Measurements from ENCODE around the gene HOXD10.

The HOXD10 gene

DNA sequence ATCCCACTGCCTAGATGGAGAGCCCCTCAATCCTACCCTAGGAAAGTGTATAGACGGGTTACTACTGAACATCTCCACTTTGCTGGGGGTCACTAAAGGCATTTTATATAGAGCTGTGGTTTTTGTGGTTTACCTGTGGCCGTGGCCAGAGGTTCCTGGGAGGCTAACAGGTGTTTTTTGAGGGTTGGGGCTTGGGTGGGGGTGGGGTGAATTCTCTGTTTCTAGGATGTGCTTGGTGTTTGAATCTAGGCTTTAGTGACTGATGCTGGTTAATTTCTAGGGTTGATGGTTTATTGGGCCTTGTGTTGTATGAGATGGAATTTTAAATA lies 20.6 kb downstream of the HOXD10 start:
- DNase-seq: no peak

DNA sequence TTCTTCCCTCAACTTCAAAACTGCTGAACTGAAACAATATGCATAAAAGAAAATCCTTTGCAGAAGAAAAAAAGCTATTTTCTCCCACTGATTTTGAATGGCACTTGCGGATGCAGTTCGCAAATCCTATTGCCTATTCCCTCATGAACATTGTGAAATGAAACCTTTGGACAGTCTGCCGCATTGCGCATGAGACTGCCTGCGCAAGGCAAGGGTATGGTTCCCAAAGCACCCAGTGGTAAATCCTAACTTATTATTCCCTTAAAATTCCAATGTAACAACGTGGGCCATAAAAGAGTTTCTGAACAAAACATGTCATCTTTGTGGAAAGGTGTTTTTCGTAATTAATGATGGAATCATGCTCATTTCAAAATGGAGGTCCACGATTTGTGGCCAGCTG lies 21.3 kb downstream of the HOXD10 start:
- no peak for DNase-seq

DNA sequence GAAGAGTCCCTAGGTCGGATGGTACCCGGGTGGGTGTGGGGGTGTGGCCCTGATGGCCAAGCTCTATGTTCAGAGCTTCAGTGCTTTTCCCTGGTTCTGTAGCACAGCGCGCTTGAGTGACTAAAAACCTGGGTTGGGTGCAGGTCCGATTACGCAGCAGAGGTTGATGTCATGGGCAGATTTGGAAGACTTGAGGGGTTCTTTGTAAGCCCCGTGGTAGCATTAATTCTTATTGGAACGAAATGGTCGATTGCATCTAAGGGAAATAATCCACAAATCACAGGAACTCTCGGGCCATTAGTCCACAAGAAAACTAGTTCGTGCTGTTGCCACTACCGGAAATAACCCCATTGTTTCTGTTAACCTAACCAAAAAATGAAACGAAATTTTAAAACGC lies 21.9 kb downstream of the HOXD10 start:
- DNase-seq: no peak

DNA sequence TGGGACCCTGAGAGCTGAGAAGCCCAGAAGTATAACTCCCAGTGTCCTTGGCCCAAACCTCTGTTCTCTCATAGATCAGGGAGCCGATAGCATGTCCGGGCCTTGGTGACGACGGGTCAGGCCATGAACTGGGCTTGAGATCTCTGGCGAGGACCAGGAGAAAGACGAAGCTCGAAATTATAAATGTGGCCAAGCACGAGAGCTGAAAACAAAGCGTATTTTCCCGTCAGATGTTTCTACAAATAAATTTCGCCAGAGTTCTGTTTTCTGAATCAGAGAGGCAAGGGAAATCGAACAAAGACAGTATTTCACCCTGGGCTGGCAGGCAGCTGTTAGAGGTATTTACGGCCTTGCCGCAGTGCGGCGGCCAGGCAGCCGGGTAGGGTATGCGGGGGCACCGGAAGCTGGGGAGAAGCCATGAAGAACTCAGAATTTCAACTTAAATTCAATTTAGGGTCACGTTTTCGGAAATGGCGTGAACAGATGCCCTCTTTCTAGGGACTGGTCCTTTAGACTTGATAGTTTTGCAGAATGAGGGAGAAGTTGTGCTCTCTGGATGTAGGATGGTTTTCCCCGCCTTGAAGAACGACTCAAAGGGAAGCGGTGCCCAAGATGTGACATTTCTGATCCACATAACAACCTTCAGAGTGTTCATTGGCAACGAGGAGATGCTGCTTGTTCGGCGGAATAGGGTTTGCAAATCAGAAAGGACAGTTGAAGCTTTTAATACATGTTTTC lies 22.5 kb downstream of the HOXD10 start:
- no peak for DNase-seq

DNA sequence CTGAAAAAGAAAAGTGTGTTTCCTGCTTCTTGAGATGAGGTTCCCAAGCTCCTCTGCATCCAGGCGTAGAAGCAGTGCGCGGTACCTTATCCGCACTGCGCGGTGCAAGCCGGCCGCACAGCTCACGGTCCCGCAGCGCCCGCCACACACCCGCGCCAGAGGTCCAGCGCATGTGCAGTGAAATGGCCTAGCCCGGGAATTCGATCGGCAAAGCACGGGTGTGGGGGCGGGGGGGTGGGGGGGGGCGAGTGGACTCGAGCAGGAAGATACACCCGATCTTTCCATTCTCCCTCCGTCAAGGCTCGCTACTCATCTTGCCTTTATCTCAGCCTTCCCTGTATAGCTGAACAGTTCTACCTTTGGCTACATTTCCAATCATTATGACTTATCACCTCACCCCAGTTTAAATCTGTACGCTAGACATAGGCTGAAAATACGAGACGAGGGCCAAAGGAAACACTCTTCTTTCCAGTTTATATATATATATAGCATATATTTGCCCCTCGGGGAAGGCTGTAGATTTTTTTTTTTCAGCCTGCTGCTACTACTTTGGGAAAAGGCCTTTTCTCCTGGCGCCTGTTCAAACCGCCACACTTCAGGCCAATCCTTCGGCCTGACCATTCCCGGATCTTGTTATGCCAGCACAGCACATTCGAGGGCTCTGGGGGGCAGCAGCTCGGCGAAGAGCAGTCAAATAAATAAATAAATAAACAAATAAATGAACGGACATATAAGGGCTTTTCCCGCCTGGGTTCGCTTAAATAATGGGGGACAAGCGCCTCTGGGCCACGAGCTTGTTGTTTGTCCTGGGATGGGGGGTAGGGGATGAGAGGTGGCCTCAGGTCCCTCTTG lies 23.3 kb downstream of the HOXD10 start:
- DNase-seq: no peak

DNA sequence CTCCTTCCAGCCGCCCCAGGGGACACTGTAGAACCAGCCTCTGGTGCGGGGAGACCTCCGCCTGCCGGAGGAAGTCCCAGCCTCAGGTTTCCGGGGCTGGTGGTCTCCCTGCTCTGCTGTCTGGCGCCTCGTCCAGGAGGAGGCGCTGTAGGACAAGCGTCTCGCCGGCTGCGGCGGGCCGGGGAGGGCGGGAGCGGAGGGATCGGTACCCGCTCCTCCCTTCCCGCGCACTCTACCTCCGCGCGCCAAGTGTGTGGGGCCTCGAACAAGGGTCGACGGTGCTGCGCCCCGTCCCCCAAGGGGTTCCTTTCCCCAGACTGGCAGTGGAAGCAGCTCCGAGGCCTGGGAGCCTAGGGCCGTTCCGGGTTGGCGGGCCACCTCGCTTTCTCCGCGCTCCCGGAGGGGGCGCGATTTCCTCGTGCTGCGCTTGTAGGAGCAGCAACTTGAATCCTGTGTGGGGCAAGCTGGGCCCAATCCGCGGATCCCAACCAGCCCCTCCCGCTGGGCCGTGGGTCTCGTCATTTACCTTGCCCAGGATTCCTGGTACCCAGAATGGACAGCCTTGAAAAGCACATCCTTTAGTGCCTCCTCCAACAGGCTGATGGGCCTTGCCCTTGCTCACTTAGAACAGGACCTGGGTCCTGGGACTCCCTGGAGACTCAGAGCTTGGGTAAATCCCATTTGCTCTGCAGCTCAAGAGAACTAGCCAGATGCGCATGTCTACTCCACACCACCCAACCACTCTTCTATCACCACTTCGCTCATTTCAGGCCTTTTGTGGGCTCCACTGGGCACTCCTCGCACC lies 24.1 kb downstream of the HOXD10 start:
- DNase-seq: peak; percentile 30

DNA sequence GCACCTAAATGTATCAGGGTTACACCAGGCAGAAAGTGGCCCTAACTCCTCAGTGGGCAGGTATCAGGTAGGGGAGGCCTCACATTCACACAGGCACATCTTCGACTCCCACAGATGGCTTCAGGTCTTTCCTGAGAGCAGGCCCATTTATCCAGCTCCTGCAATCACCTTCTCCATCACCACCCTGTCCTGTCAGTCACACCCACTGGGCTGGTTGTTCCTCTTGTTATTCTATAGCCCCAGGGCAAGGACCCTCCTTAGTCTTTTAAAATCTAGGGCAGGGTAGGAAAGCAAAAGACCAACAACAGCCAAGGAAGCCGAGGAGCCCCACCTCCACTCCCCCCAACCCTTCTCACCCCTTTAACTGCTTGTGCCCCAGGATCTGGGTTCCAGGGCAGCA lies 25.7 kb downstream of the HOXD10 start:
- no peak for DNase-seq

DNA sequence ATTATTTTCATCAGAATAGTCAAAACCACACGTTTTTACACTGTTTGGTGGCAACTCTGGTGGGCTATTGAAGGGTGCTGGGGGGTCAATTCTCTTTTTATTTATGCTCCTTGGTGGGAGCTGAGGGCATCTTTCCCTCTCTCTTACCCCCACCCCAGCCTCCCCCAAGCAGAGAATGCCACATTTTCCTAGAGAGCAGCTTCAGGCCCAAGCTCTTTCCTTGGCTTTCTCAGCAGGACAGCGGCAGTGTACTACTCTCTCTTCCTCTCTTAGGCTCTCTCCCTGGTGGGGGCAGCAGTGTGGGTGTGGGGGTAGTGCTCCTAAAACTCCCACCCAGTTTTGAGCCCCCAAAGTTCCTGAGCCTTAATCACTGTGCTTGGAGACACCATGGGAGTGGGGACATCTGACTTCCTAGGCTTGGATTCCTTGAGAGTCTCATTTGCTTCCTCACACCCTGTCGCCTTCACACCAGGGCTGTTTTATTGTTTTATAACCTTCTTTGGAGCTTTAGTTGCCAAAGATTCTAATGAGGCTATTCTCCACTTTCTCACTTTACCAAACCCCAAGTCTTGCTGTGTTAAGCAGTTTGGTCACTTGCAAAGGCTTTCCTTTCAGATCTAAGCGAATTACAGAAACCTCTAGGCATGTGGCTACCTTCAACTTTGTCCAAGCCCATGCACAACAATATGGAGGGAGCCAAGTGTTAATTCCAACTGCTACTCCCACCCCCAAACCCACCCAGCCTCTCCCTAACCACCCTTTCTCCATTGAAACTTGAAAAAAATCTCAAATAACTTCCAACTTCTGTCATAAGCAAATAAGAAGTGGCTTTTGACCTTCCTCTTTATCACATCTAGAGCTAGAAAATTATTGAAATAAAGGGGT lies 28.7 kb downstream of the HOXD10 start:
- DNase-seq: no peak

DNA sequence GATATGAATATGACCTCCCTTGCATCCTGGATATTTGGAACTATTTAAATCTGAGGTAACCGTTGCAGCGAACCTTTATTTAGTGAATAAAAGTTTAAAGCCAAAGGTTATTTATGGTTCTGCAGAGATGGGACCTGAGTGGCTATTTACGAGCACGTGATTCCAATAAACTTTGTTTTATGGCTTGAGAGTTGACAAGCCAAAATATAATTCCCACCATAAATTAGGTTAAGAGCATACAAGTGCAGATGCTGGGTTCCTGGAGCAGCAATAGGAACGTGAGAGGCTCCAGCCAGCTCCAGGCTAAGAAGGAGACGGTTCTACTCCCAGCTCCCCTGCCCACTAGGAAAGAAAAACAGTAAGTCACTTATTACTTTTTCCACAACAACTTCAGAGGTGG lies 29.5 kb downstream of the HOXD10 start:
- DNase-seq: no peak

DNA sequence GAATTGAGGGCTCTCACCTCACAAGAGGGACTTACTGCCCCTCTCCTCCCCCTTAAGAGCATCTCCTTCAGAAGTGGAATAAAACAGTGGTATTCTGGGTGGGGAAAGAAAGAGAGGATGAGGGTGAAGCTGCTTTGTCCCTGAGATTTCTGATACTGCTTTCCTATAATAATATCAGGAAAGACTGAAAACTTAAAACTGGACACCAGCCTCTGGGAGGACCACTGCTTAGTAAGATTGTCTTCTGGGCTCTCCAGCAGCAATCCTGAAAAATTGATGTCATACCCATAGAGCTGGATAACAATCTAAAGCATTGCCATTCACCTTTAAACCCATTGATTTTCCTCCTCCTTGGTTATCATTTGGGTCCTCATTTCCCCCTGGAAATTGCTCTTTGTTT lies 30.1 kb downstream of the HOXD10 start:
- DNase-seq: no peak

DNA sequence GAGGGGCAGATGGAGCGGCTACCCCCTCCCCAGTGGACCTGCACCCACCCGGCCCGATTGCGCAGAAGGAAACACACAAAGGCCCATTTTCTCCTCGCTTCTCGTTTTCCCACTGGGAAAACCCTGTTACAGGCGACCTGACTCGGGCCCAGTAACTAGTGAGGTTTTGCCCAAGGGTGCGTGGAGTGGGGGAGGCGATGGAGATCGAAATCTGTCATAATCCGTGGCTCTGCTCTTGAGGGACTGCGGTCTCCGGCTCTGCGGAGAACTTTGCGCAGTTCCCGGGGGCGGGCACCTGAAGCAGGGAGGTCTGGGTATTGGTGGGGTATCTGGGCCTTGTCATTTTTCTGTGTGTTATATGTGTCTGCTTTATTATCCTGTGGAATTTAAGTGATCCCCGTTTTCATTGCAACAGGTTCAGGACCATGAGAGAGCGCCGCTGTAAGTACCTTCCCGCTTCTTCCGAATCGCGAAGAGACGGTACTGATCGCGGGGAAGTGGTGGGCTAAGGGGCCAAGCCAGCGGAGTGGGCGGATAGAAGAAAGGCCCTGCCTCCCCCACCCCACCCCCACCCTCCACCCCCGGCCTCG lies 30.7 kb downstream of the HOXD10 start:
- DNase-seq: no peak

DNA sequence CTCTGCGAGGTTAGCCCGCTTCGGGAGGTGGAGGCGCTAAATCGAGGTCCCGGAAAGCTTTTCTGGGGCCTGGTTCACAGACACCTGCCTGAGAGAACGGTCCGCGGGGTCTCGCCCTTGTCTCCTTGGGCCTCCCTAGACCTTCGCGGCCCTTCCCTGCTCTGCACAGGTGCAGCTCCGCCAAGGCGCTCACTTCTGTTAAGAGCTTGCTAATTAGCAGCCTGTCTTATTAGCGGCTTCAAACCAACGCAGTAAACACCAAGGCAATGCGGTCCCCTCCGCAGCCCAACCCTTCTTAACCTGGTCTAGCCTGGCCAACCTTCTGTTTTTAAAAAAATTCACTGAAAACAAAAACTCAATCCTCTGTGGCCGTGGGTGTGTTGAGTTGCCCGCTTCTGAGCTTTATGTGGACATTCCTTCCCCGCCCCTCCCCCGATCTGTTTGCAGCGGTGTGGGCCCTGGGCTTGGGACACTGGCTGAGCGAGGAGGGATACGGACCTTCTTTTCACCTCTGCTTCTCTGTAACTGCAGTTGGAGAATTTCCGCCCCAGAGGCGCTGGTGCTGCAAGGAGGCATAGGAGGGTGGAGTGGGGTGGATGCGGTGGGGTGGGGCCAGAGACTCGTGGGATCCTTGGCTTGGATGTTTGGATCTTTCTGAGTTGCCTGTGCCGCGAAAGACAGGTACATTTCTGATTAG lies 31.4 kb downstream of the HOXD10 start:
- no peak for DNase-seq

DNA sequence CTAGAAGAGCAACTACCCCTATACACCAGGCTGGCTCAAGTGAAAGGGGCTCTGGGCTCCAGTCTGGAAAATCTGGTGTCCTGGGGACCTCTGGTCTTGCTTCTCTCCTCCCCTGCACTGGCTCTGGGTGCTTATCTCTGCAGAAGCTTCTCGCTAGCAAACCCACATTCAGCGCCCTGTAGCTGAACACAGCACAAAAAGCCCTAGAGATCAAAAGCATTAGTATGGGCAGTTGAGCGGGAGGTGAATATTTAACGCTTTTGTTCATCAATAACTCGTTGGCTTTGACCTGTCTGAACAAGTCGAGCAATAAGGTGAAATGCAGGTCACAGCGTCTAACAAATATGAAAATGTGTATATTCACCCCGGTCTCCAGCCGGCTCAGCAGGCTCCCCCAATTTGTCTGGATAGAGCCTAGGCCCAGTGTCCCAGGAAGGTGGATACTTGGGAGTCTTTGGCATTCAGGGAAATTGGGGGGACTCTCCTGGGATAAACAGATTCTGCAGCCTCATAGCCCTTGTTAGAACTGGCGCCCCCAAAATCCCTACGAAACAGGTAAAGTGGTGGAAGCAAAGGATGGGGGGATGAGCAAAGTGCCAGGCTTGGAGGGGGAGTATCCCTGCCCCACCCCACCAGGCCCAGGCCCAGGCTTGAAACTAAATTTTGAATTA lies 32.3 kb downstream of the HOXD10 start:
- no peak for DNase-seq

DNA sequence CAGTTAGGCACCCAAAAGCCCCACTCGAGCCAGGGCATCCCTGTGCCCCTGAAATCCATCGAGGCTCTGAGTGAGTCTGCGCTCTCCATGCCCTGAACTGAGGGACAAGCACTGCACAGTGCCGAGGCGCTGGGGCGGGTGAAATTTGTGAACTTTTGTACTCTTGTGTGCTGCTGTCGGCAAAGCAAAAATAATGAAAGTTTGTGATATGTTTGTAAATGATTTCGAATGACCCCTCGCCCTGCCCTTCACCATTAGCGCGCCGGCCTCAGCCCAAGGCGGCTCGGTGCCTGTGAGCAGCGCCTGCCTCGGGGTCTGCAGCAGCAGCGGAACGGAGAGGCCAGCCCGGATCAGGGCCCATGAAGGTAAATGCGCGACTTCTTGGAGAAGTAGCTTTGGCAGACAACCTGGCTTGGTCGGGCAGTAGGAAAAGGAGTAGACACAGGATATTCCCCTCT lies 32.9 kb downstream of the HOXD10 start:
- DNase-seq: no peak

DNA sequence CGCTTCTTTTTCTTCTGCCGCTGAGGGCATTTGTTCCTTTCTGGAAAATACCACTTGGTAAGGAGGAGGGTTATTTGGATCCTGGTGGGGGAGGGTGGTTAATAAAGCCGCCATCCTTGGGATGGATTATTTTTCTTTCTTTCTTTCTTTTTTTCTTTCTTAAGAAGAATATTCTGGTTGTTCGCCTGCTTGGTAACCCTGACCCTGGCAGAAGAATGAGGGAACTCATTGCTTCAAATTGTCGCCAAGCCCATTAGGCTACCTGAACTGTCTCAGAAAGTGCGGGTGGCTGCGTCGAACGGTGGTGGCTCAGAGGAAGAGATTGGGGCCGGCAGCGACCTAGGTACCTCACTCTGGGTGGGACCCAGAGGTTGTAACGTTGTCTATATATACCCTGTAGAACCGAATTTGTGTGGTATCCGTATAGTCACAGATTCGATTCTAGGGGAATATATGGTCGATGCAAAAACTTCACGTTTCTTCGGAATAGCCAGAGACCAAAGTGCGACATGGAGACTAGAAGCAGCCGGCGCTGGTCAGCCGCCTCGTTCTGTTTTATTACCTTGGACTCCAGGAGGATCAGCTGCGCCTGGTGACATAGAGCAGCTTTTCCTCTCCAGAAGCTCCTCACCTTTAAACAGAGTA lies 33.5 kb downstream of the HOXD10 start:
- DNase-seq: no peak

DNA sequence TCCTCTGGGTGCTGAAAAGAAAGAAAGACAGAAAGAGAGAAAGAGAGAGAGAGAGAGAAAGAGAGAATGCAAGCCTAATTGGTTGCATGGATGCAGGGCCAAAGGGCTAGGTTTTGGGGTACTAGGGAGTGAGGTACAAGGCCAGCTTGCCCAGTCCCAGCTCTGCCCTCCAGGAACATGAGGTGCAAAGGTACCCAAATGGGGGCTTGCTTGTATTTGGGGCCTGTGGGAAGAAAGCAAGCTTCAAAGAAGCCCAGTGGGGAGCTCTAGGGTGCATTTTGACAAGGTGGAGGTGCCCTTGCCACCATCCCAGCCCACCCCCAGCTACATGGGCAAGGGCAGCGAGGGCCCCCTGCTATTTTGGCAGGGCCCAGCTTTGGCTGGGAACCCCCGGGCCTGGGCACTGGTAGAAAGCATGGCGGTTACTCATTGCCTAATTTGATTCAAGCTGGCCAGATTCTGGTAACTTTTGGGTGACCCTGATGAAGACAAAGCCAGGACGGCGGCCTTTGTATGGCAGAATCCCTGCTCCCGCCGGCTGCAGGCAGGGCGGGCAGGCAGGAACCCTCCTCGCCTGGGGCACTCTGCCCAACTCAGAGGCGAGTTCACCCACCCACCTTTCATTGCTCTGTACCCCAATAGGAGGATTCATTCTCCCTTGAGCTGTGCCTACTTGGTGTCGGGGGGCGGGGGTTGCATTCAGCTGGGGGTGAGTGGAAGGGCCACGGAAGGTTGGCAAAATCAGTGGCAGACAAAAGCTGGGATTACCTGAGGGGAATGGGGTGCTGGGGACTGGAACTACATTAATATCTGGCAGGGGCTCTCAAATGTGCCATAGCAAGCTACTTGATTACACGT lies 34.2 kb downstream of the HOXD10 start:
- DNase-seq: no peak

DNA sequence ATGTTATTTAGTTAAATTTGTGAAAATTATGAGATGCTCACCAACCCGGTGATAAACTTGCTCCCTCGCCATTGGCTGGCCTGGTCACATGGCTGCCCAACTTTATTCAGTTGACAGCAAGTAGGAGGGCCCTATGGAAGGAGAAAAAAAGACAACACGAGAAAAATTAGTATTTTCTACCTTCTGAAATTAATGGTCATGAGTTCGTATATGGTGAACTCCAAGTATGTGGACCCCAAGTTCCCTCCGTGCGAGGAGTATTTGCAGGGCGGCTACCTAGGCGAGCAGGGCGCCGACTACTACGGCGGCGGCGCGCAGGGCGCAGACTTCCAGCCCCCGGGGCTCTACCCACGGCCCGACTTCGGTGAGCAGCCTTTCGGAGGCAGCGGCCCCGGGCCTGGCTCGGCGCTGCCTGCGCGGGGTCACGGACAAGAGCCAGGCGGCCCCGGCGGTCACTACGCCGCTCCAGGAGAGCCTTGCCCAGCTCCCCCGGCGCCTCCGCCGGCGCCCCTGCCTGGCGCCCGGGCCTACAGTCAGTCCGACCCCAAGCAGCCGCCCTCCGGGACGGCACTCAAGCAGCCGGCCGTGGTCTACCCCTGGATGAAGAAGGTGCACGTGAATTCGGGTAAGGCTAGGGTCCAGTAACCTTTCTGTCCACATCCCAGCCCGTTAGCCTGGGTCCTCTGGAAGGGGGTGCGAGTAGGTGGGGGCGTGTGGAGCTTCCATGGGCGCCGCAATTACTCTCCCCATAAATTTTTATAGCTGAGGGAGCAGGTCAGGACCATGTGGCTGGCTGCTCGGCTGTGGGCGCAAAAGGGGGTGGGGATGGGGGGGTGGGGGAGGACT lies 35.1 kb downstream of the HOXD10 start, which contains the start of gene HOXD4:
TSS of gene HOXD4 (plus strand) at position 109 of the 846 bp plus-strand sequence. CDS start at position 193, 84 bp downstream.
- DNase-seq: no peak
